GM18526 (cell line): Measurements from ENCODE around the gene ZFP1.

Experiments used
- POLR2A ChIP-seq: IDR thresholded peaks from 3 replicates; pipeline ENCODE4 v1.6.1; 2011; ENCODE audit not compliant: insufficient read length; ENCODE audit errors: extremely low read depth

The ZFP1 gene

GRCh38 chr16:75110637-75111513 lies 37.4 kb upstream of the ZFP1 start:
- no peak for TF ChIP-seq POLR2A

DNA sequence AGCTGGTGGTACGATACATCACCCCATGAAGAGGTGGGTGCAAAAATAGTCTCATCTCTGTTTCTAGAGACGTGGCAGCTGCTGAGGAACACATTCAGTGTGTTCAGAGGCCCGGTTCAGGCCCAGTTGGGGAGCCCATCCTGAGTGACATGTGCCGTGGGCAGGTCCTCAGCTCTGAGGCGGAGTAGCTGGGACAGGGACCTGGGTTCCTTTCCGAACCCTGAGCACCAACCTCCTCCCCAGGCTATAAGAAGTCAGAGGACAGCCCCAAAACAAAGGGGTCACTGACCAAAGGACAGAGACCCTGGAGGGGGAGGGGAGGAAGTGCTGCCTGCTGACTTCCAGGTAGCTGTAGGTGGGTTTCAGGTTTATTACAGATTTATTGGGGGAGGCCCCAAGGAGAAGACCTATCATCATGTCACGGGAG lies 36.8 kb upstream of the ZFP1 start:
- TF ChIP-seq POLR2A, result no peak

- TF ChIP-seq POLR2A, result no peak
Observed at GRCh38 chr16:75111961-75112733, 36.2 kb upstream of the ZFP1 start.

GRCh38 chr16:75112734-75113491 lies 35.4 kb upstream of the ZFP1 start:
- TF ChIP-seq POLR2A, result no peak

GRCh38 chr16:75113541-75114121 lies 34.7 kb upstream of the ZFP1 start:
- no peak for TF ChIP-seq POLR2A

DNA sequence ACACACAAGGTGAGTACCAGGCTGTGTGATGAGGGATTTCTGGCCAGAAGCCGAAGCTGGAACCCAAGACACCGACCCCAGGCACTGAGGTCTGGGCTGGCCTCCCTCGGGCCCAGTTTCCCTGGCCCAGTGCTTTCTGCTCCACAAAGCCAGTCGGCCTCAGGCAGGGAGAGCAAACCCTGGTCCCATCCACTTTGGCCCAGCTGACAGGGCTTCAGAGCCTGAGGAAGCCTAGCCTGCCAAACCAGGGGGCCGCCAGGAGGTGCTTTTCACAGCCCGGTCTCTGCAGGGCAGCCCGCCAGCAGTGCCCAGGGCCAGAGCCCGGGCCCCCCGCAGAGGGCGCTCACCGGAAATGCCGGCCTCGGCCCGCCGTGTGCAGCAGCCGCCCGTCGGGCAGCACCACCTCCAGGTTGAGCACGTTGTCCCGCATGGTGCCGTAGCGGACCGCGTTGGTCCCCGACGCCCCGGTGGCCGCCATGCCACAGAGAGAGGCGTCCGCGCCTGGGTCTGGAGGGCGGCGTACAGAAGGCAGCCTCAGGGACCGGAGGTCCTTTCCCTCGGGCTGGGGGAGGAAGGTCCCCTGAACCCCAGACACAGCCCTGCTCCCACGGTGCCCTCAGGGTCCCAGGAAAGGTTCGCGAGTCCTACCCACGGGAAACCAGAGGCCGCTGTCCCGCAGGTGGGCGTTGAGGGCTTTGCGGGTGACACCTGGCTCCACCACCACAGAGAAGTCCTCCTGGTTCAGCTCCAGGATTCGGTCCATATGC lies 34.0 kb upstream of the ZFP1 start:
- no peak for TF ChIP-seq POLR2A

- no peak for TF ChIP-seq POLR2A
Observed at GRCh38 chr16:75114946-75115825, 33.1 kb upstream of the ZFP1 start.

GRCh38 chr16:75116081-75116910 lies 32.0 kb upstream of the ZFP1 start, which contains the start of gene LDHD:
TSS of gene LDHD (minus strand) at chr16:75116780. CDS start at chr16:75116720, 60 bp downstream.
- no peak for TF ChIP-seq POLR2A

DNA sequence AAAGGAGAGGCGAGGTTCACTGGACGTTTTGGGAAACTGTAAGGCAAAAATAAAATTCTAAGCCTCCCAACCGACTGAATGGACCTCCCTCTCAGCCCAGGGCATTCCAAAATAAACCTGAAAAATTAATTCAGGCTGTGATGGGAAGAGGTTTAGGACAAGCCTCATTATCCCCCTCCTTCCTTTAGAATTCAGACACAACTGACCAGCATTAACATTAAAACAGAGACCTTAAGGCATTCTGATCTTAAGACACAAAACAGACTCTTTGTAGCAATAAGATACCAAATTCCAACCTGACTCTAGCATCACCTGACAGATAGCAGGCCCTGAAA lies 31.4 kb upstream of the ZFP1 start:
- no peak for TF ChIP-seq POLR2A

DNA sequence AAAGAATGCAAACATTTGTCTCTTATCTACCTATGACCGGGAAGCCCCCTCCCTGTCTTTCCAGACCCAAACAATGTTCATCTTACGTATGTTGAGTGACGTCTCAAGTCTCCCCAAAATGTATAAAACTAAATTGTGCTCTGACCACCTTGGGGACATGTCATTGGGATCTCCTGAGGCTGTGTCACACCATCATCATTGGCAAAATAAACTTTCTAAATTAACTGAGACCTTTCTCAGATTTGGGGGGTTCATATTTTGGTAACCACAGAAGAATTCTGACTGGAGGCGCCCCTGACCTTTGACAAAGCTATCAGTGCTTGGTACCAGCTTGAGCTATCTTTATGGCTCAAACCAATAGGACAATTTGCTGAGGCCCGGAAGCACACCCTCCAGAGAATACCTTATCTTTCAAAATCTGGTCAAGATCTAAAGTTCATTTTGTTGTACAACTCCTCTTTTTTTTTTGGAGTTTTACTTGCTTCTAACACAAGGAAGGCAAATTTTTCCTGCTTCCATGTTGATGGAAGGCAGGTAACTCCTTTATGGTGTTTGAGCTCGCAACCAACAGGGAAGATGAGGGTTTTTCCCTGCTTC lies 29.3 kb upstream of the ZFP1 start:
- no peak for TF ChIP-seq POLR2A

DNA sequence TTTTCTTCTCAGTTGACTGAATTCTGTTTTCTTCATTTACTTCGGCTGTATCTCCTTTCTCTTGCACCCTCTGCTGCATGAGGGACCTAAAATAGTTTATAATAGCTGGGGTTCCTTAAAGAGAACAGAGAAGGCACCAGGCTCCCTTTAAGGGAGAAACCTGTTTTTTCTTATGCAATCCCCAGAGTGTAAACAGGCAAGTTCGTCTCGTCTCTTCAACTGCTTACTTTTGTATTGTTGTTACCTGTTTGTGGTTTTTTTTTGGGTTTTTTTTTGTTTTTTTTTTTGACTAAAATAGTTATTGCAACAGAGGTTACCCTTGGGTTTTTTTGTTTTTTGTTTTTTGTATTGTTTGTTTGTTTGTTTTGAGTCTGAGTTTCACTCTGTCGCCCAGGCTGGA lies 28.1 kb upstream of the ZFP1 start:
- no peak for TF ChIP-seq POLR2A

- no peak for TF ChIP-seq POLR2A
Observed at GRCh38 chr16:75121949-75122568, 26.3 kb upstream of the ZFP1 start.
